ENCODE results near the gene SCML2. TPM values are rescaled to one million over a fixed set of nuclear protein-coding genes. Genes with fewer than 3 reads are reported as not detected.
A peak's percentile ranks its signal among the peaks of the same experiment; 100 is the strongest.
"Not testable (repeated sequence)": the region's sequence is repeated elsewhere in the genome, so short reads cannot be mapped to it uniquely, and the experiment has no call there.

Gene SCML2
- polyA plus RNA-seq, 1 donor = 13.1 TPM

GRCh38 chrX:18271725-18272124 lies 82.8 kb downstream of the SCML2 start:
- no peak for DNase-seq

DNA sequence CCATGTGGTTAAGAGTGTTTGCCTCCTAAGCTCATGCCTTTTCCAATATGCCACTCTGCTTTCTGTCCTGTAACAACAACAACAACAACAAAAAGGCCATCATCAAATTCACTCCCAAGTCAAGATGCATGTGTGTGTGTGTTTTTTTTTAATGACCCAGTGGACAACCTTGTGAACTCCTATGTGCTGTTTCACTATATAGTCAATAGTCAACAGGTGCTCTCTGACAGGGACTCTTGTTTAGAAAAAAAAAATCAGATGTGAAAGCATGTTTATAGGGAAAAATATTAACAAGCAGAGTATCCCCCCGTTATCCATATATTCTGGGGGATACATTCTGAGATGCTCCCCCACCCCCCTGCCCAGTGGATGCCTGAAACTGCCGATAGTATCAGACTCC lies 83.2 kb downstream of the SCML2 start:
- DNase-seq = no peak

- no peak for DNase-seq
These were observed 99.4 kb downstream of the SCML2 start for GRCh38 chrX:18255059-18255458.

GRCh38 chrX:18252644-18253359 lies 101.7 kb downstream of the SCML2 start:
- no peak for DNase-seq

DNA sequence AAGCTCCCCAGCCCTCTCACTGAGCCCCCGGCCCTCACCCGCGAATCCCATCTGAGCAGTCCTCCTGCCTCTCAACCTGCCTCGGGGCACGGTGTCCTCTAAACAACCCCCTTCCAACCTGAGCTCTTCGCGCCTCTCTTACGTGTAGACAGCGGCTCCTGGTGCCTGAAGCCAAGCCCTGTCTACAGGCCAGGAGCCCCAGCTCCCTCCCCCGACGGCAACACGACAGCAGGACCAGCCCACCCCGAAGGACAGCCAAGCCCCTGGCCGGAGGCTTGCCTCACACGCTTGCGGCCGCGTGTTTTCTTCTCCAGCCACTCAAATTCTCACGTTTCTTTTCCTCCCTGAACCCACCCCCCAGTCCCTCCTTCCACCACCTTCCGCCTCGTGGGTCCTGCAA lies 124.8 kb downstream of the SCML2 start:
- not testable (repeated sequence) for DNase-seq

GRCh38 chrX:18228069-18228468 lies 126.4 kb downstream of the SCML2 start:
- DNase-seq = no peak

GRCh38 chrX:18227458-18227857 lies 127.0 kb downstream of the SCML2 start:
- no peak for DNase-seq

DNA sequence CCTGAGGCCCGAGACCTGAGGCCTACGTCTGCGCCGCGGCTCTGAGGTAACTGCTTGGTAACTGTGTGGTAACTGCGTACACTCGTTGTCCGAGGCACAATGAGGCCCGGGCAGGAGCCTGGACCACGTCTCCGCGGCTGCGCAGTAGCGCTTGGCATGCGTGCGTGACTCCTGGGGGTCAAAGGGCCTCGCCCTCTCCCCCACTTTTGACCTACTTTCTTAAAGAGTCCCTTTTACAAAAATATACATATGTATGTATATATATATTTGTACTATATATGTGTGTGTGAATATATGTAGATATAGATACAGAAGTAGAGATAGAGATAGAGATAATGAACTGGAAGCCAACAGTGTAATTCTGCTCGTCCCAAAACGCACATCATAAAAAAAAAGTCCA lies 133.7 kb downstream of the SCML2 start, which contains the start of gene BEND2:
Gene BEND2 (minus strand): TSS at position 101 of the 400 bp plus-strand sequence. CDS start 136 bp downstream, outside the sequence.
- DNase-seq = no peak

GRCh38 chrX:18210470-18210869 lies 144.0 kb downstream of the SCML2 start:
- peak; percentile 13 for DNase-seq

- DNase-seq = no peak
These were observed 147.8 kb downstream of the SCML2 start for GRCh38 chrX:18206657-18207056.

- DNase-seq = no peak
These were observed 150.9 kb downstream of the SCML2 start for GRCh38 chrX:18203631-18204030.

DNA sequence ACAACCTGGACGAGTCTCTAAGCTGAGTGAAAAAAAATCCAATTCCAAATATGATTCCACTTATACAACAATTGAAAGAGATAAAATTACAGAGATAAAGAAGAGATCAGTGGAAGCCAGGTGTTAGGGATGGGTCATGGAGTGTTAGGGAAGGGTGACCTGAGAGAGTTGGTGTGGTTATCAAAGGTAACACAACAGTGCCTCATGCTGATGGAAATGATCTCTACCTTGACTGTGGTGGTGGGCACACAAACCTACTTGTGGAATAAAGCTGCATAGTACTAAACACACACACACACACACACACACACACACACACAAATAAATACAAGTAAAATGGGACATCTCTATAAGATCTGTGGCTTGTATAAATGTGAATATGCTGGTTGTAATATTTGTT lies 159.8 kb downstream of the SCML2 start:
- no peak for DNase-seq

Other genes with a start within 250 kb of the SCML2 start
- gene BEND2, start 133.8 kb downstream of the SCML2 start, polyA plus RNA-seq (ENCODE audit: insufficient read length) = 0.10 TPM
- gene CDKL5, start 70.9 kb upstream of the SCML2 start, polyA plus RNA-seq (ENCODE audit: insufficient read length) = 14.8 TPM

All from left kidney (tissue), 2 donors.